Thyroid gland (tissue), 4 donors: ENCODE data around the gene S100A7A.

Experiments
- POLR2A ChIP-seq, 2 donors: fragments of 450-650 bp; IDR thresholded peaks; one replicate each; pipeline ENCODE4 v1.6.1; 2017; ENCODE audit warnings: antibody characterized with exemption in 2 of 2, mild to moderate bottlenecking in 2 of 2, moderate library complexity in 1 of 2
- TF ChIP-seq, protein P1 (sequence below), 6 experiments: fragments of 200-600 bp in 3 of 6; fragments of 450-650 bp in 3 of 6; sonication (generic) in 3 of 6; IDR thresholded peaks; one replicate each; pipeline ENCODE4 v1.5.1; 2016 to 2019; ENCODE audit warnings: antibody characterized with exemption in 6 of 6, mild to moderate bottlenecking in 2 of 6, inconsistent platforms in 1 of 6, moderate library complexity in 1 of 6

DNA sequence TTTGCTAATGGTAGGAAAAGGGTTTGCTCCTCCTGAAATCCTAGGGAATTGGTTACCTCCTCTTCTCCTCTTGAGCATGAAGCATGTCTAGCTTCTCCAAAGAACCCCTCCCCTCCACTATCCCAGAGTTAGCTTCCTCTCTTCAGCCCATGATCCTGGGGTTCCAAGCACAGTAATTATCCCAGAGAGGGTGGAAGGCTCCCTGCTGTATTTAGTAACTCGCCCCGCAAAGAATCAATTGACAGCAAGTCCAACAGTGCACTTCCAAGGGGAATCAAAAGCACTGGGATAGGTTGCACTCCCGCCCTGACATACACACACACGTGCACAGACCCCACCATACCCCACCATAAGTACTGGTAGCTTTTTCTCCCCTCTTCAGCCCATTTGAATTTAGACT, 28.5 kb upstream of the S100A7A start:
- TF ChIP-seq, protein P1, sequence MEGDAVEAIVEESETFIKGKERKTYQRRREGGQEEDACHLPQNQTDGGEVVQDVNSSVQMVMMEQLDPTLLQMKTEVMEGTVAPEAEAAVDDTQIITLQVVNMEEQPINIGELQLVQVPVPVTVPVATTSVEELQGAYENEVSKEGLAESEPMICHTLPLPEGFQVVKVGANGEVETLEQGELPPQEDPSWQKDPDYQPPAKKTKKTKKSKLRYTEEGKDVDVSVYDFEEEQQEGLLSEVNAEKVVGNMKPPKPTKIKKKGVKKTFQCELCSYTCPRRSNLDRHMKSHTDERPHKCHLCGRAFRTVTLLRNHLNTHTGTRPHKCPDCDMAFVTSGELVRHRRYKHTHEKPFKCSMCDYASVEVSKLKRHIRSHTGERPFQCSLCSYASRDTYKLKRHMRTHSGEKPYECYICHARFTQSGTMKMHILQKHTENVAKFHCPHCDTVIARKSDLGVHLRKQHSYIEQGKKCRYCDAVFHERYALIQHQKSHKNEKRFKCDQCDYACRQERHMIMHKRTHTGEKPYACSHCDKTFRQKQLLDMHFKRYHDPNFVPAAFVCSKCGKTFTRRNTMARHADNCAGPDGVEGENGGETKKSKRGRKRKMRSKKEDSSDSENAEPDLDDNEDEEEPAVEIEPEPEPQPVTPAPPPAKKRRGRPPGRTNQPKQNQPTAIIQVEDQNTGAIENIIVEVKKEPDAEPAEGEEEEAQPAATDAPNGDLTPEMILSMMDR (IDR thresholded peaks at IDR 0.05): no peak
- TF ChIP-seq POLR2A (IDR thresholded peaks at IDR 0.05): no peak
